Measurements from ENCODE around the gene GSTT4. TPM values are rescaled to one million over a fixed set of nuclear protein-coding genes. Genes with fewer than 3 reads are reported as not detected.

GSTT4 gene
- polyA plus RNA-seq, 1 of the 3 experiments (the other 2 are of a cell fraction): not detected

DNA sequence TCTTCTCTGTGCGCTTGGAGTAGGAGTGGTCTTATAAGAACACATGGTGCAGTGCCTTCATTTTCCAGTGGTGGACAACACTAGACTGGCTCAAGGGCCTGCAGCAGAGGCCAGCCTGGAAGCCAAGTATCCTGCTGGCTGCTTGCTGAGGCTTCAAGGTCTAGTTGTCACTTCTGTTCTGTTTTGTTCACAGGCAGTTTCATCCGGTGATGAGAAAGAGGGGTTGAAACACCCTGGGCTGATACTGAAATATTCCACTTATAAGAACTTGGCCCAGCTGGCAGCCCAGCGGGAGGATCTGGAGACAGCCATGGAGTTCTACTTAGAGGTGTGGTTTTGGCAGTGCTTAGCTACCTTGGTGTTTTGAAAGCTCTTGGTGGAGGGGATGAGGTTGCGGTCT is 35.7 kb upstream of the GSTT4 start:
- CTCF ChIA-PET: interaction anchor here (1.0 to 1.1 kb wide), 2 partner anchors 13 to 15 kb away, joined by 3 to 4 read pairs; no protein-coding TSS in a partner anchor
- Histone ChIP-seq H3K27me3 (ENCODE audit: insufficient read depth) (no peaks in the 10 kb centered on the region), H3K36me3 (replicated peaks in 1 of 2; ENCODE audit: control insufficient read depth in 1 of 2, insufficient read depth in 2 of 2, low read length in 1 of 2) (peaks cover 17 to 47% of the 10 kb centered on the region in 2 experiments), H3K4me3 (ENCODE audit: low read depth in 2 of 2, low read length in 1 of 2) (no peak overlapping the region), H3K79me2 (ENCODE audit: insufficient read depth) (no peaks in the 10 kb centered on the region), H3K4me1 (ENCODE audit: control insufficient read depth in 1 of 2, insufficient read depth in 2 of 2, low read depth in 1 of 2, low read length in 1 of 2) (no peaks in the 10 kb centered on the region; a peak in 1 of 4 replicates), H3K4me2 (no peak overlapping the region), H3K27ac (ENCODE audit: low read depth in 2 of 2, low read length in 1 of 2) (no peak overlapping the region), H3K9me2 (no peaks in the 10 kb centered on the region), H2AFZ (ENCODE audit: low read depth) (no peak overlapping the region), H4K20me1 (ENCODE audit: insufficient read depth) (no peaks in the 10 kb centered on the region; the same call in 1 of the 2 replicates), H3K9me3 (no peaks in the 10 kb centered on the region), H3K9ac (no peak overlapping the region), H3F3A (replicated peaks; ENCODE audit: insufficient read depth) (peaks cover 5% of the 10 kb centered on the region)
- WGBS (ENCODE audit: low lambda C conversion rate): 96% methylated on average over 4 of the region's 4 CpGs
- POLR2A ChIA-PET: no interaction called here
- TF ChIP-seq FOSL2 (IDR thresholded peaks at IDR 0.05; ENCODE audit: borderline replicate concordance, low read depth) (no peak), MEF2A (IDR thresholded peaks at IDR 0.05; ENCODE audit: borderline replicate concordance, low read depth) (no peak), RFX5 (IDR thresholded peaks at IDR 0.05; ENCODE audit: low read length) (no peak)
- TF ChIP-seq, protein P1, sequence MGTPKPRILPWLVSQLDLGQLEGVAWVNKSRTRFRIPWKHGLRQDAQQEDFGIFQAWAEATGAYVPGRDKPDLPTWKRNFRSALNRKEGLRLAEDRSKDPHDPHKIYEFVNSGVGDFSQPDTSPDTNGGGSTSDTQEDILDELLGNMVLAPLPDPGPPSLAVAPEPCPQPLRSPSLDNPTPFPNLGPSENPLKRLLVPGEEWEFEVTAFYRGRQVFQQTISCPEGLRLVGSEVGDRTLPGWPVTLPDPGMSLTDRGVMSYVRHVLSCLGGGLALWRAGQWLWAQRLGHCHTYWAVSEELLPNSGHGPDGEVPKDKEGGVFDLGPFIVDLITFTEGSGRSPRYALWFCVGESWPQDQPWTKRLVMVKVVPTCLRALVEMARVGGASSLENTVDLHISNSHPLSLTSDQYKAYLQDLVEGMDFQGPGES (IDR thresholded peaks at IDR 0.05; ENCODE audit: low read depth, low read length): no peak
- no peak for DNase-seq

DNA sequence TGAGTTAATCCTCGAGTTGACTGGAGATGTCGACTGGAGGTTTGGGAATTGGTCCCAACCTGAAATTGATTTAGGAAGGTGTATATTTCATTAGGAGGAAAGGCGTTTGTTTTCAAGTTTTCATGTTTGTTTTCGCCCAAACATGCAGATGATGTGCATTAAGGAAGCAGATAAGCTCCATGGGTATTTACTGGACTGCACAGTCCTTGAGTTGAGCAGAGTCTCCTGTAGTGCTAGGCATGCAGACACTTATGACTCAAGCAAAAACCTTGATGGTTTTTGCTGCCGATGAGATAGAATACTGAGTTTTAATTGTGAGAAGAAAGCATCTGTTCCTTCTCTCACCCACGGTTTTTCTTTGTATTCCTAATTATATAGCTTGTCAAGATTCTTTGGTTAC is 33.8 kb upstream of the GSTT4 start:
- Histone ChIP-seq H3K9ac (no peak overlapping the region), H3K27me3 (ENCODE audit: insufficient read depth) (no peaks in the 10 kb centered on the region), H3K4me2 (no peak overlapping the region), H3K27ac (ENCODE audit: low read depth in 2 of 2, low read length in 1 of 2) (no peak overlapping the region), H2AFZ (ENCODE audit: low read depth) (no peak overlapping the region), H3F3A (replicated peaks; ENCODE audit: insufficient read depth) (peaks cover 5% of the 10 kb centered on the region), H3K9me3 (no peaks in the 10 kb centered on the region), H3K4me1 (ENCODE audit: control insufficient read depth in 1 of 2, insufficient read depth in 2 of 2, low read depth in 1 of 2, low read length in 1 of 2) (no peaks in the 10 kb centered on the region; a peak in 2 of 4 replicates), H4K20me1 (ENCODE audit: insufficient read depth) (peaks cover 13% of the 10 kb centered on the region), H3K9me2 (no peaks in the 10 kb centered on the region), H3K4me3 (ENCODE audit: low read depth in 2 of 2, low read length in 1 of 2) (no peak overlapping the region), H3K36me3 (replicated peaks in 1 of 2; ENCODE audit: control insufficient read depth in 1 of 2, insufficient read depth in 2 of 2, low read length in 1 of 2) (peaks cover 17 to 47% of the 10 kb centered on the region in 2 experiments), H3K79me2 (ENCODE audit: insufficient read depth) (peaks cover 1% of the 10 kb centered on the region; the same call in 1 of the 2 replicates)
- no peak for DNase-seq
- POLR2A ChIA-PET: no interaction called here
- CTCF ChIA-PET: interaction anchor here (1.1 to 2.4 kb wide), 4 partner anchors 18 to 118 kb away, joined by 3 to 6 read pairs (median 4); no protein-coding TSS in a partner anchor
- no peak for TF ChIP-seq TAF1 (IDR thresholded peaks at IDR 0.05; ENCODE audit: borderline replicate concordance, low read depth, low read length)
- TF ChIP-seq, protein P2, sequence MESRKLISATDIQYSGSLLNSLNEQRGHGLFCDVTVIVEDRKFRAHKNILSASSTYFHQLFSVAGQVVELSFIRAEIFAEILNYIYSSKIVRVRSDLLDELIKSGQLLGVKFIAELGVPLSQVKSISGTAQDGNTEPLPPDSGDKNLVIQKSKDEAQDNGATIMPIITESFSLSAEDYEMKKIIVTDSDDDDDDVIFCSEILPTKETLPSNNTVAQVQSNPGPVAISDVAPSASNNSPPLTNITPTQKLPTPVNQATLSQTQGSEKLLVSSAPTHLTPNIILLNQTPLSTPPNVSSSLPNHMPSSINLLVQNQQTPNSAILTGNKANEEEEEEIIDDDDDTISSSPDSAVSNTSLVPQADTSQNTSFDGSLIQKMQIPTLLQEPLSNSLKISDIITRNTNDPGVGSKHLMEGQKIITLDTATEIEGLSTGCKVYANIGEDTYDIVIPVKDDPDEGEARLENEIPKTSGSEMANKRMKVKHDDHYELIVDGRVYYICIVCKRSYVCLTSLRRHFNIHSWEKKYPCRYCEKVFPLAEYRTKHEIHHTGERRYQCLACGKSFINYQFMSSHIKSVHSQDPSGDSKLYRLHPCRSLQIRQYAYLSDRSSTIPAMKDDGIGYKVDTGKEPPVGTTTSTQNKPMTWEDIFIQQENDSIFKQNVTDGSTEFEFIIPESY (IDR thresholded peaks at IDR 0.05; ENCODE audit: borderline replicate concordance, low read depth): no peak
- TF ChIP-seq NFIC (IDR thresholded peaks at IDR 0.05; ENCODE audit: borderline replicate concordance): no peak
- no peak for TF ChIP-seq CTCF (IDR thresholded peaks at IDR 0.05)
- TF ChIP-seq NRF1 (IDR thresholded peaks at IDR 0.05; ENCODE audit: low read depth, low read length): no peak
- TF ChIP-seq POLR2AphosphoS5 (IDR thresholded peaks at IDR 0.05; ENCODE audit: low read depth, low read length): no peak
- TF ChIP-seq, protein P3, sequence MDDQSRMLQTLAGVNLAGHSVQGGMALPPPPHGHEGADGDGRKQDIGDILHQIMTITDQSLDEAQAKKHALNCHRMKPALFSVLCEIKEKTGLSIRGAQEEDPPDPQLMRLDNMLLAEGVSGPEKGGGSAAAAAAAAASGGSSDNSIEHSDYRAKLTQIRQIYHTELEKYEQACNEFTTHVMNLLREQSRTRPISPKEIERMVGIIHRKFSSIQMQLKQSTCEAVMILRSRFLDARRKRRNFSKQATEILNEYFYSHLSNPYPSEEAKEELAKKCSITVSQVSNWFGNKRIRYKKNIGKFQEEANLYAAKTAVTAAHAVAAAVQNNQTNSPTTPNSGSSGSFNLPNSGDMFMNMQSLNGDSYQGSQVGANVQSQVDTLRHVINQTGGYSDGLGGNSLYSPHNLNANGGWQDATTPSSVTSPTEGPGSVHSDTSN (IDR thresholded peaks at IDR 0.05): no peak
- TF ChIP-seq, protein P4, sequence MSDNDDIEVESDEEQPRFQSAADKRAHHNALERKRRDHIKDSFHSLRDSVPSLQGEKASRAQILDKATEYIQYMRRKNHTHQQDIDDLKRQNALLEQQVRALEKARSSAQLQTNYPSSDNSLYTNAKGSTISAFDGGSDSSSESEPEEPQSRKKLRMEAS (IDR thresholded peaks at IDR 0.05; ENCODE audit: low read depth): no peak
- TF ChIP-seq EP300 (IDR thresholded peaks at IDR 0.05; ENCODE audit: borderline replicate concordance in 1 of 2, low read depth in 1 of 2, low read length in 1 of 2): no peak
- WGBS (ENCODE audit: low lambda C conversion rate): 89% methylated on average over 6 of the region's 6 CpGs
